Measurements from ENCODE around the gene AFF1. TPM values are rescaled to one million over a fixed set of nuclear protein-coding genes. Genes with fewer than 3 reads are reported as not detected.

AFF1 gene
- total and polyA plus RNA-seq, 2 of the 4 experiments (the other 2 are of a cell fraction) = 7.0 to 9.6 TPM

GRCh38 chr4:87174672-87175071 is 239.9 kb downstream of the AFF1 start:
- H3K4ac ChIP-seq (ENCODE audit: low read depth, low read length) = no peak overlapping the region
- no peak for TF ChIP-seq RFX5 (IDR thresholded peaks at IDR 0.05; ENCODE audit: low read depth, low read length)
- no peak for TF ChIP-seq BHLHE40 (IDR thresholded peaks at IDR 0.05; ENCODE audit: low read depth, low read length)
- TF ChIP-seq ELK1 (IDR thresholded peaks at IDR 0.05; ENCODE audit: borderline replicate concordance, low read depth, low read length) = no peak
- no peak for TF ChIP-seq MAZ (IDR thresholded peaks at IDR 0.05; ENCODE audit: borderline replicate concordance, low read depth, low read length)
- TF ChIP-seq NFE2L2 (IDR thresholded peaks at IDR 0.05; ENCODE audit: low read depth, low read length) = no peak
- no peak for TF ChIP-seq CTCF (conservative IDR thresholded peaks at IDR 0.05; ENCODE audit: low read depth, low read length)
- TF ChIP-seq RCOR1 (IDR thresholded peaks at IDR 0.05; ENCODE audit: insufficient replicate concordance, low read length) = no peak
- no peak for TF ChIP-seq RAD21 (IDR thresholded peaks at IDR 0.05; ENCODE audit: low read length)
- TF ChIP-seq CHD1 (IDR thresholded peaks at IDR 0.05; ENCODE audit: low read depth, low read length) = no peak
- TF ChIP-seq MAFK (IDR thresholded peaks at IDR 0.05; ENCODE audit: low read depth, low read length) = no peak
- no peak for TF ChIP-seq MXI1 (IDR thresholded peaks at IDR 0.05; ENCODE audit: borderline replicate concordance, low read depth, low read length)
- no peak for TF ChIP-seq SMC3 (IDR thresholded peaks at IDR 0.05; ENCODE audit: low read depth, low read length)
- TF ChIP-seq FOS (IDR thresholded peaks at IDR 0.05; ENCODE audit: low read depth, low read length) = no peak
- TF ChIP-seq USF2 (IDR thresholded peaks at IDR 0.05; ENCODE audit: low read depth, low read length) = no peak
- H3K4me2 ChIP-seq (ENCODE audit: low read depth, low read length) = no peak overlapping the region
- 0 out of 2 replicates have a peak, but pooled peaks cover 3% of the 10 kb centered on the region for H3K36me3 ChIP-seq (ENCODE audit: control insufficient read depth, insufficient read depth, low read length)
- H3K9ac ChIP-seq (ENCODE audit: low read depth, low read length) = no peak overlapping the region
- ATAC-seq (ENCODE audit: low read depth) (no peak), DNase-seq (no peak)
- H3K18ac ChIP-seq (ENCODE audit: low read depth, low read length) = no peak overlapping the region
- no peaks in the 10 kb centered on the region for H3K4me1 ChIP-seq (ENCODE audit: control insufficient read depth, insufficient read depth, low read length)
- no peak overlapping the region for H2BK20ac ChIP-seq (ENCODE audit: low read depth, low read length)
- H2AFZ ChIP-seq (replicated peaks; ENCODE audit: low read length, poor library complexity) = no peak overlapping the region
- no peak overlapping the region for H3K27ac ChIP-seq (ENCODE audit: insufficient read depth, low read length)
- dilution Hi-C loops (cut with HindIII; ENCODE audit: low sequenced_read_pairs, unreplicated experiment) (no loop called here), intact Hi-C loops (cut with micrococcal nuclease) (loop anchor here (5.0 kb wide), 1 partner anchor 38 kb away; no protein-coding TSS in a partner anchor), in situ Hi-C loops (cut with MboI; ENCODE audit: low sequenced_read_pairs) (no loop called here)
- H4K20me1 ChIP-seq (ENCODE audit: insufficient read depth, low read length) = no peaks in the 10 kb centered on the region
- no peaks in the 10 kb centered on the region for H3K9me3 ChIP-seq (ENCODE audit: control insufficient read depth, insufficient read depth, low read length)
- no peak overlapping the region for H4K8ac ChIP-seq (ENCODE audit: low read depth in 2 of 2, low read length in 2 of 2)
- no peak overlapping the region for H2BK120ac ChIP-seq (ENCODE audit: low read depth, low read length)
- no peaks in the 10 kb centered on the region; a peak in 1 of 4 replicates for H3K79me1 ChIP-seq (ENCODE audit: low read depth in 1 of 2, low read length in 2 of 2)
- no peaks in the 10 kb centered on the region; the same call in 1 of the 2 replicates for H3K9me1 ChIP-seq (ENCODE audit: insufficient read depth, low read length)
- H4K5ac ChIP-seq (ENCODE audit: low read depth, low read length) = no peak overlapping the region
- no peak overlapping the region for H2BK15ac ChIP-seq (ENCODE audit: low read depth, low read length)
- H3K56ac ChIP-seq (ENCODE audit: extremely low read depth, insufficient read depth, low read length) = no peak overlapping the region
- no peaks in the 10 kb centered on the region for H3K27me3 ChIP-seq (ENCODE audit: control insufficient read depth, insufficient read depth, low read length)
- H3K14ac ChIP-seq (replicated peaks; ENCODE audit: low read depth, low read length) = no peak overlapping the region
- WGBS, 2 experiments (ENCODE audit: extremely low coverage in 2 of 2, insufficient read length in 1 of 2) = 100% methylated on average over 1 of the region's 2 CpGs; no CpG with 5 or more reads in 1 of the 2 experiments
- H3K23ac ChIP-seq (ENCODE audit: low read depth, low read length) = no peak overlapping the region
- H3K4me3 ChIP-seq (ENCODE audit: insufficient read depth, low read depth, low read length) = no peak overlapping the region
- ChIA-PET CTCF (no interaction called here), POLR2A (ENCODE audit: unreplicated experiment) (no interaction called here)
- no peak overlapping the region for H2AK9ac ChIP-seq (replicated peaks; ENCODE audit: low read depth, low read length, poor library complexity)
- no TSS peak for BruUV-seq (replicated peaks)
- no peak overlapping the region for H2AK5ac ChIP-seq (ENCODE audit: low read depth, low read length)
- no peak overlapping the region for H2BK5ac ChIP-seq (ENCODE audit: low read depth, low read length, poor library complexity, severe bottlenecking)
- no peak overlapping the region for H4K91ac ChIP-seq (ENCODE audit: insufficient read depth, low read depth, low read length)

Data from IMR-90 (cell line).